Measurements from ENCODE around the gene TMEM238L.

The TMEM238L gene

DNA sequence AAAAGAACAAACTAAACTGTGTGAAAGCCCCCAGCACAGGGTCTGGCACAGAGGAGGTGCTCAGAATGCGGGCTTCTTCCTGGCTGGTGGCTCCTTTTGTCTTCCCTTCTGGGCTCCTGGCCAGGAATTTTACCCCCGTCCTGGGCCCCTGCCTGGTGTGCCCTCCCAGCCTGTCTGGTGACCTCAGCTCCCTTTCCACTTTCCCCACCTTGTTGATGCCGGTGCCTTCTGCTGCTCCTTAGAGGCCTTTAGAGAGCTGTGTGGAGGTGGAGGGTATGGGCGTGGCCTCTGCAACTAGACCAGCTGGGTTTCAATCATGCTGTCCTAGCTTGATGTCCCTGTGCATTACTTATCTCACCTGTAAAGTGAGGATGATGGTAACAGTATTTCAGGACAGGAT lies 17.2 kb upstream of the TMEM238L start:
- H3K4me3 ChIP-seq (ENCODE audit: low read depth, low read length) = no peak overlapping the region
- TF ChIP-seq, protein P1, sequence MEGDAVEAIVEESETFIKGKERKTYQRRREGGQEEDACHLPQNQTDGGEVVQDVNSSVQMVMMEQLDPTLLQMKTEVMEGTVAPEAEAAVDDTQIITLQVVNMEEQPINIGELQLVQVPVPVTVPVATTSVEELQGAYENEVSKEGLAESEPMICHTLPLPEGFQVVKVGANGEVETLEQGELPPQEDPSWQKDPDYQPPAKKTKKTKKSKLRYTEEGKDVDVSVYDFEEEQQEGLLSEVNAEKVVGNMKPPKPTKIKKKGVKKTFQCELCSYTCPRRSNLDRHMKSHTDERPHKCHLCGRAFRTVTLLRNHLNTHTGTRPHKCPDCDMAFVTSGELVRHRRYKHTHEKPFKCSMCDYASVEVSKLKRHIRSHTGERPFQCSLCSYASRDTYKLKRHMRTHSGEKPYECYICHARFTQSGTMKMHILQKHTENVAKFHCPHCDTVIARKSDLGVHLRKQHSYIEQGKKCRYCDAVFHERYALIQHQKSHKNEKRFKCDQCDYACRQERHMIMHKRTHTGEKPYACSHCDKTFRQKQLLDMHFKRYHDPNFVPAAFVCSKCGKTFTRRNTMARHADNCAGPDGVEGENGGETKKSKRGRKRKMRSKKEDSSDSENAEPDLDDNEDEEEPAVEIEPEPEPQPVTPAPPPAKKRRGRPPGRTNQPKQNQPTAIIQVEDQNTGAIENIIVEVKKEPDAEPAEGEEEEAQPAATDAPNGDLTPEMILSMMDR (IDR thresholded peaks at IDR 0.05; ENCODE audit: low read depth, low read length) = no peak

DNA sequence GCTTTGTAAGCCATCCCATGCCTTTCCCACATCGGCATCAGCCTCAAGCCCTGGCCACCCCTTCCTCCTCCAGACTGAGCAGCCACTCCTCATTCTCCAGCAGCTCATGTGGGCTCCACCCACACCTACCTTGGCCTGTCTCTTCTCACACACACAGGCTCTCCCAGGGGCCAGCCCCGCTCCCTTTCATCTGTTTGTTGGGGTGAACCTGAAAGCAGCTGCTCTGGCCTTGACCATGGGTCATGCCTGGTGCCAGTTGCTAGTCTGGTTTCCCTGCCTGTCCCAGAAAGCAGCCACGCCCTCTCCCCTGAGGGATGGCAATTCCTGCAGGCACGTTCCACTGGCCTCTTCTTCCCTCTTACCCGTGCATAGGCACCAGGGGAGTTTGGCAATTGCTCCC lies 11.4 kb upstream of the TMEM238L start:
- TF ChIP-seq, protein P1 (IDR thresholded peaks at IDR 0.05; ENCODE audit: low read depth, low read length) = no peak
- no peak overlapping the region for H3K4me3 ChIP-seq (ENCODE audit: low read depth, low read length)

DNA sequence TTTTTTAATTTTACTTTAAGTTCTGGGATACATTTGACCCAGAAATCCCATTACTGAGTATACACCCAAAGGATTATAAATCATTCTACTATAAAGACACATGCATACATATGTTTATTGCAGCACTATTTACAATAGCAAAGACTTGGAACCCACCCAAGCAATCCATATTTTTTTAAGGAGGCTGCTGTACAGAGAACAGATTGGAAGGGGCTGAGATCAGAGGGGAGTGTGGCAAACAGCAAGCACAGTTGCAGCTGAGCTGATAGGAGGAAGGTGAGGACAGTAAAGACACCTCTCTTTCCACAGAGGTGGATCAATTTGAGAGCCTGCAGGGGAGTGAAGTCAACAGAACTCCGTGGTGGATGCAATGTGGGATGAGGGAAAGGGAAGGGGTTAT lies 10.2 kb upstream of the TMEM238L start:
- TF ChIP-seq, protein P1 (IDR thresholded peaks at IDR 0.05; ENCODE audit: low read depth, low read length) = no peak
- H3K4me3 ChIP-seq (ENCODE audit: low read depth, low read length) = no peak overlapping the region

DNA sequence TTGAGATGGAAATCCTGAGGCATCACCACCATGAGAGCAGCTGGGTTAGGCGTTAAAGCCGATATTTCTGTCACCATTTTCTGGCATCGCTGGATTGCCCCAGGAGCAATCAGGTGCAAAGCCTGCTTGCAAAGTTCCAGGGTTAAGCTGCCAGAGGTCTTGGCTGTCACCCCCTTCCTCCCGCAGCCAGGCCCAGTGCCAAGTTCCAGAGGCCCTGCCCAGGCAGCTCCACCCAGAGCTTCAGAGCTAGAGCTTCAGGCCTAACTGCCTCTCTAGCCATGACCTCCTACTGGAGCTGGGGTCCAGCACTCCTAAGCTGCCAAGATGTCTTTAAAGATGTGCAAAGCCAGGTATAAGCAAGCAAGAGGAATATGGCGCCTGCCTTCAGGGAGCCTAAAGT lies 8.8 kb upstream of the TMEM238L start:
- no peak overlapping the region for H3K4me3 ChIP-seq (ENCODE audit: low read depth, low read length)
- TF ChIP-seq, protein P1 (IDR thresholded peaks at IDR 0.05; ENCODE audit: low read depth, low read length) = no peak

DNA sequence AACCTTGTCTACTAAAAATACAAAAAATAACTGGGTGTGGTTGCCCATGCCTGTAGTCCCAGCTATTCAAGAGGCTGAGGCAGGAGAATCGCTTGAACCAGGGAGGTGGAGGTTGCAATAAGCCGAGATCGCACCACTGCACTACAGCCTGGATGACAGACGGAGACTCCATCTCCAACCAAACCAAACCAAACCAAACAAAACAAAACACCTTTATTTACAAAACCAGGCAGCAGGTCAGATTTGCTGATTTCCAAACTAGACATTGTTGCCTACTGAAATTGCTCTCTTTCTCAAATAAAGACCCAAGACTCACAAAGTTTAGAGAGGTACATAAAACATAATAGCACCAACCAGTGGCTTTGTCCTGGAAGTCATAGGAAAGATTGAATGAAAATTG lies 5.7 kb upstream of the TMEM238L start:
- TF ChIP-seq, protein P1 (IDR thresholded peaks at IDR 0.05; ENCODE audit: low read depth, low read length) = no peak
- H3K4me3 ChIP-seq (ENCODE audit: low read depth, low read length) = no peak overlapping the region

DNA sequence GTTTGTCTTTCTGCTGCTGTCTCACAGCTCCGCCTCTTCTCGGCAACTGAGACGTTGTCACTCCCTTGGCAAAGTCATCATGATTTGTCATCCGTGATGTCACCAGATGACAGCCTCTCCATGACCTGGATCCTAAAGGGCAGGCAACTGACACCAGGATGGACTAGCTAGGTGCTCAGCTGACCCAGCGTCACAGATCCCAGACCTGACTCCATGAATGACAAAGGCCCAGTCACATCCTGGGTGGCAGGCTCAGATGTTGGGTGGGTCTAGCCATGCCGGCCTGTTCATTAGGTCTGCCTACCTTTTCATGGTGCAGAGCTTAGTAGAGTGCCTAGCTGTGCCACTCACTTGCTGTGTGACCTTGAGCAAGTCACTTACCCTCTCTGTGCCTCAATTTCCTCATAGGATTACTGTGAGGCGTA lies 3.8 kb upstream of the TMEM238L start:
- TF ChIP-seq, protein P1 (IDR thresholded peaks at IDR 0.05; ENCODE audit: low read depth, low read length) = no peak
- H3K4me3 ChIP-seq (ENCODE audit: low read depth, low read length) = no peak overlapping the region

DNA sequence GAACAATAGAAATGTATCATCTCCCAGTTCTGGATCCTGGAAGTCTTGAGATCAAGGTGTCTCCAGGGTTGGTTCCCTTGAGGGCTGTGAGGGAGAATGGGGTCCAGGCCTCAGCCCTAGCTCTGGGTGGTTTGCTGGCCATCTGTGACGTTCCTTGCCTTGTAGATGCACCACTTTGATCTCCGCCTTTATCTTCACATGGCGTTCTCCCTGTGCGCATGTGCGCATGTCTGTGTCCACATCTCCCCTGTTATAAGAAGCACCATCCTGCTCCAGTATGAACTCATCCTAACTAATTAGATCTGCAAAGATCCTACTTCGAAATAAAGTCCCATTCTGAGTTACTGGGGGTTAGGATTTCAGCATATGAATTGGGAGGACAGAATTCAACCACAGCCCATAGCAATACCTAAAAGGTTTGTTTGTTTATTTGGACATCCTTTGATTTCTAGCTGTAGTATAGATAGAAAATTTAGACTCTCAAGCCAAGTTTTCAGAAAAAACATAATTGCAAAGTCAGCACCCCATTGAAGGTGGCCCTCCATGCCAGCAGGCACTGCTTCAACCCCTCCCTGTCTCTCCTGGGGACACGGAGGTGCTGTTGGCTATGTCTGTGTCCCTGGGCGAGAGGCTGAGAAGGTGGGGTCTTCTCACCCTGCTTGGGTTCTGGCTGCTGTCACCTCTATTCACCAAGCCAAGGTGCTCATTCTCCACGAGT lies 2.8 kb upstream of the TMEM238L start:
- TF ChIP-seq, protein P1 (IDR thresholded peaks at IDR 0.05; ENCODE audit: low read depth, low read length) = no peak
- no peak overlapping the region for H3K4me3 ChIP-seq (ENCODE audit: low read depth, low read length)

All from WI38 (cell line).